SK-N-MC (cell line): ENCODE data around the gene BICDL1.
"Not testable (repeated sequence)": the region's sequence is repeated elsewhere in the genome, so short reads cannot be mapped to it uniquely, and the experiment has no call there.

Source experiments
- FOXP2 ChIP-seq: optimal IDR thresholded peaks from 2 replicates; pipeline ENCODE3; 2011; ENCODE audit warnings: mild to moderate bottlenecking, moderate library complexity; ENCODE audit not compliant: insufficient read depth; ENCODE audit errors: extremely low read length, control extremely low read depth
- POLR2AphosphoS5 ChIP-seq: IDR thresholded peaks from 2 replicates; pipeline ENCODE4 v1.6.1; 2012; ENCODE audit warnings: mild to moderate bottlenecking, low read depth, low read length, borderline replicate concordance

GRCh38 chr12:120014381-120014735, 25.3 kb downstream of the BICDL1 start:
- not testable (repeated sequence) for TF ChIP-seq POLR2AphosphoS5, FOXP2
